ENCODE results near the gene CDH20.
A peak's percentile ranks its signal among the peaks of the same experiment; 100 is the strongest.

CDH20 gene

GRCh38 chr18:61572084-61572655 is 238.9 kb downstream of the CDH20 start:
- no peak overlapping the region for H3K27ac Mint-ChIP-seq
- peaks cover 8 to 17% of the 10 kb centered on the region in 2 donors for H3K9me3 Mint-ChIP-seq
- H3K36me3 Mint-ChIP-seq = no peaks in the 10 kb centered on the region
- ATAC-seq (replicated peaks) (no peak), DNase-seq (no peak)
- peaks cover 25 to 31% of the 10 kb centered on the region in 2 donors for H3K27me3 Mint-ChIP-seq
- no peaks in the 10 kb centered on the region for H3K4me1 Mint-ChIP-seq
- no peak overlapping the region for H3K4me3 Mint-ChIP-seq

- H3K36me3 Mint-ChIP-seq = no peaks in the 10 kb centered on the region
- no peaks in the 10 kb centered on the region for H3K4me1 Mint-ChIP-seq
- DNase-seq = no peak
- peaks cover 8 to 17% of the 10 kb centered on the region in 2 donors for H3K9me3 Mint-ChIP-seq
- H3K27me3 Mint-ChIP-seq = peaks cover 31 to 36% of the 10 kb centered on the region in 2 donors
- H3K27ac Mint-ChIP-seq = no peak overlapping the region
- no peak for ATAC-seq (replicated peaks)
- H3K4me3 Mint-ChIP-seq = no peak overlapping the region
Measured at GRCh38 chr18:61572871-61573270, 239.6 kb downstream of the CDH20 start.

GRCh38 chr18:61574665-61575064 is 241.4 kb downstream of the CDH20 start:
- Mint-ChIP-seq H3K36me3 (no peaks in the 10 kb centered on the region), H3K4me3 (no peak overlapping the region), H3K27me3 (peaks cover 20 to 26% of the 10 kb centered on the region in 2 donors), H3K27ac (no peak overlapping the region), H3K4me1 (no peaks in the 10 kb centered on the region), H3K9me3 (peaks cover 5 to 10% of the 10 kb centered on the region in 2 donors)
- no peak for ATAC-seq (replicated peaks)
- DNase-seq = no peak

DNA sequence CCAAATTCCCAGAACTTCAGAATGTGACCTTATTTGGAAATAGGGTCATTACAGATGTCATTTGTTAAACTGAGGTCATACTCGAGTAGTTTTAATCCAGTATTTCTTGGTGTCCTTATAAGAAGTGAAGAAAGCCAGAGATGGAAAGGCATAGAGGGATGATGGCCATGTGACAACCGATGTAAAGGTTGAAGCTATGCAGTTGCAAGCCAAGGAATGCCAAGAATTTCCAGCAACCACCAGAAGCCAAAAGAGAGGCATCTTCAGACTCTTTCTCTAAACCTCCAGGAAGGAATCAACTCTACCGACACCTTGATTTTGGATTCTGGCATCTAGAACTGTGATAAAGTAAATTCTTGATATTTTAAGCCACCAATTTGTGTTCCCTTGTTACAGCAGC is 242.2 kb downstream of the CDH20 start:
- no peak for DNase-seq
- Mint-ChIP-seq H3K9me3 (peaks cover 5 to 10% of the 10 kb centered on the region in 2 donors), H3K4me3 (no peak overlapping the region), H3K27ac (no peak overlapping the region), H3K36me3 (no peaks in the 10 kb centered on the region), H3K4me1 (no peaks in the 10 kb centered on the region), H3K27me3 (peaks cover 21 to 31% of the 10 kb centered on the region in 2 donors)
- ATAC-seq (replicated peaks) = no peak

DNA sequence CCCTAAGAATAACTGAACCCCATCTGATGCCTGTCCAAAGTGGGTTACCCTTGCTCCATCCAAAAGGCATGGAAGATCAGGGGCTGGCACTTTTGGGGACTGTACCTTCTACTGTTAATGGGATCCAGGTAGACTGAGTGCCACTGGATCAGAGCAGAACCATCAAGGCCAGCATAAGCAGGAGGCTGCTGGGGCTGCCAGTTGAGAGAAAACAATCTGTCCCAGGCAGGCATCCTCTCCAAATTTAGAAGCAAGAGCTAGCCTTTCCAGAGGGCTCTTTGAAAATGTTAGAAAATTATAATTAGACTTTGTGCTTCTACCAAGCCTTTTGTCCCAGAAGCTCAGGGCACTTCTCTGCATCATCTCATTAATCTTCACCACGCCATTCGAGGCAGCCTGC is 245.6 kb downstream of the CDH20 start:
- Mint-ChIP-seq H3K4me3 (no peak overlapping the region), H3K36me3 (no peaks in the 10 kb centered on the region), H3K27me3 (peaks cover 39 to 49% of the 10 kb centered on the region in 2 donors), H3K4me1 (peaks cover 8 to 9% of the 10 kb centered on the region in 2 donors), H3K9me3 (no peaks in the 10 kb centered on the region), H3K27ac (no peak overlapping the region)
- ATAC-seq (replicated peaks) (no peak), DNase-seq (no peak)

- Mint-ChIP-seq H3K36me3 (no peaks in the 10 kb centered on the region), H3K27me3 (peaks cover 35 to 42% of the 10 kb centered on the region in 2 donors), H3K9me3 (no peaks in the 10 kb centered on the region), H3K27ac (no peak overlapping the region), H3K4me1 (peaks cover 8 to 9% of the 10 kb centered on the region in 2 donors), H3K4me3 (no peak overlapping the region)
- DNase-seq (no peak), ATAC-seq (replicated peaks) (no peak)
Measured at GRCh38 chr18:61579581-61579980, 246.4 kb downstream of the CDH20 start.

DNA sequence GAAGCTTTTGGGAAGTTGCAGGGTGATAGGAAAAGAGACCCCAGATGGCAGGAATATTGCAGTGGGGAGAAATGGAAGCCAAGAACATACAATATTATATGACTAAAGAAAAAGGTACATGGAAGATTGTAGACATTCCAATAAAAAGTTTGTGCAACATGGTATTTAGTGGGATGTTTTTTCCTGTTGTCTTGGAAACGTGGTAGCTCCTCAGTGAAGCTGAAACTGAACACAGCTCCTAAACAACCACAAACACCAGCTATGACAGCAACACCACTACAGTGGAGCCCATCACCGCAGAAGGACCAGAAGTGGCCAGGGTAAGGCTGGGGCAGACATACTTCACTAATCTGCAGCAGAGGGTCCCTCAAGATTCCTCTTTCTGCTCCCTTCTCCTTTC is 246.8 kb downstream of the CDH20 start:
- H3K4me1 Mint-ChIP-seq = peaks cover 8 to 9% of the 10 kb centered on the region in 2 donors
- ATAC-seq (replicated peaks) = no peak

DNA sequence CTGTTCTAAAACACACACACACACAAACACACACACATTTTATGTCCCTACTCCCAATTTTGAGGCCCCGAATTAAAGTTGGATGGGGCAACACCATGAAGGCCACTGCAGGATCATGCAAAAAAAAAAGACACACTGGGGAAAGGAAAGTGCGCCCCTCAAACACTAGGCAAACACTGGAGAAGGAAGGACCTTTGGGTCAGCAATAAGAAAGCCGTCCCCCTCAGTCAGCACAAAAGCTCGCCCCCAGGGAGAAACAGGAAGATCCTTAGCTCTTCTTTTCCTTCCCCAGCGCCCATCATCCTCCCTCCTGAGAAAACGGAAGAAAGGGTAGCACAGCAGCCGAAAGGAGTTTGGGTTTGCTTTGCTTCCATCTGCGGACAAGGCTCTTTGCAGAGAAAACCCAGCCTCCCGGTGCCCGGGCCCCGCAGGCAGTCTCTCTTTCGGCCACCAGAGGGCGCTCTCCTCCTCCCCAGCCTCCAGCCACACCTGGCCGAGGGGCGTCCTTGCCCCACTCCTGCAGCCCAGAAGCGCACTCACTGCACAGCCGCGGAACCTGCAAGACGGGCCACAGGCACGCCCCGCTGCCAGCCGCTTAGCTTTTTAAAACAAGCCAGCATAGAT is 248.5 kb downstream of the CDH20 start:
- ATAC-seq (replicated peaks) (peak; percentile 88 to 94), DNase-seq (peak; percentile 42)
- Mint-ChIP-seq H3K9me3 (no peaks in the 10 kb centered on the region), H3K4me1 (peaks cover 8 to 9% of the 10 kb centered on the region in 2 donors), H3K4me3 (peak overlapping the region in 1 of 2 donors; percentile 22), H3K27ac (no peak overlapping the region), H3K27me3 (peaks cover 27 to 42% of the 10 kb centered on the region in 2 donors), H3K36me3 (no peaks in the 10 kb centered on the region)

More for the DNA sequence above, 246.8 kb downstream of the CDH20 start:
- no peak overlapping the region for H3K4me3 Mint-ChIP-seq
- no peak overlapping the region for H3K27ac Mint-ChIP-seq
- H3K36me3 Mint-ChIP-seq = no peaks in the 10 kb centered on the region
- no peaks in the 10 kb centered on the region for H3K9me3 Mint-ChIP-seq
- no peak for DNase-seq
- H3K27me3 Mint-ChIP-seq = peaks cover 35 to 42% of the 10 kb centered on the region in 2 donors

GRCh38 chr18:61582202-61582710 is 249.0 kb downstream of the CDH20 start:
- DNase-seq = no peak

DNA sequence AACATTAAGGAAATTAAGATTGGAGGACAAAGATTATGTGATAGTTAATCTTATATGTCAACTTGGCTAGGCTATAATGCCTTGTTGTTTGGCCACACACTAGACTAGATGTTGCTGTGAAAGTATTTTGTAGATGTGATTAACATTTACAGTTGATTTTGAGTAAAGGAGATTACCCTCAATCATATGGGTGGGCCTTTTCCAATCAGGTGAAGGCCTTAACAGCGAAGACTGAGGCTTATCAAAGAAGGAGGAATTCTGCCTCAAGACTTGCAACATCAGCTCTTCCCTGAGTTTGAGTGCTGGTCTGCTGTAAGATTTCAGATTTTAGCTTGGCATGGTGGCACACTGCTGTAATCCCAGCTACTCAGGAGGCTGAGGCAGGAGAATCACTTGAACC is 250.3 kb downstream of the CDH20 start:
- H3K9me3 Mint-ChIP-seq = no peaks in the 10 kb centered on the region

More at GRCh38 chr18:61582202-61582710, 249.0 kb downstream of the CDH20 start:
- Mint-ChIP-seq H3K9me3 (no peaks in the 10 kb centered on the region), H3K4me3 (no peak overlapping the region), H3K4me1 (peaks cover 8 to 9% of the 10 kb centered on the region in 2 donors), H3K27me3 (peaks cover 27 to 37% of the 10 kb centered on the region in 2 donors), H3K27ac (no peak overlapping the region), H3K36me3 (no peaks in the 10 kb centered on the region)
- peak in 1 of 2 donors; percentile 5 for ATAC-seq (replicated peaks)

GRCh38 chr18:61587865-61588264 is 254.6 kb downstream of the CDH20 start:
- H3K9me3 Mint-ChIP-seq = no peaks in the 10 kb centered on the region
- DNase-seq = no peak
- no peaks in the 10 kb centered on the region for H3K4me1 Mint-ChIP-seq

More for the DNA sequence above, 250.3 kb downstream of the CDH20 start:
- H3K27ac Mint-ChIP-seq = no peak overlapping the region
- ATAC-seq (replicated peaks) (no peak), DNase-seq (no peak)
- H3K4me1 Mint-ChIP-seq = peaks cover 8 to 9% of the 10 kb centered on the region in 2 donors
- no peak overlapping the region for H3K4me3 Mint-ChIP-seq
- H3K36me3 Mint-ChIP-seq = no peaks in the 10 kb centered on the region
- peaks cover 21 to 32% of the 10 kb centered on the region in 2 donors for H3K27me3 Mint-ChIP-seq

DNA sequence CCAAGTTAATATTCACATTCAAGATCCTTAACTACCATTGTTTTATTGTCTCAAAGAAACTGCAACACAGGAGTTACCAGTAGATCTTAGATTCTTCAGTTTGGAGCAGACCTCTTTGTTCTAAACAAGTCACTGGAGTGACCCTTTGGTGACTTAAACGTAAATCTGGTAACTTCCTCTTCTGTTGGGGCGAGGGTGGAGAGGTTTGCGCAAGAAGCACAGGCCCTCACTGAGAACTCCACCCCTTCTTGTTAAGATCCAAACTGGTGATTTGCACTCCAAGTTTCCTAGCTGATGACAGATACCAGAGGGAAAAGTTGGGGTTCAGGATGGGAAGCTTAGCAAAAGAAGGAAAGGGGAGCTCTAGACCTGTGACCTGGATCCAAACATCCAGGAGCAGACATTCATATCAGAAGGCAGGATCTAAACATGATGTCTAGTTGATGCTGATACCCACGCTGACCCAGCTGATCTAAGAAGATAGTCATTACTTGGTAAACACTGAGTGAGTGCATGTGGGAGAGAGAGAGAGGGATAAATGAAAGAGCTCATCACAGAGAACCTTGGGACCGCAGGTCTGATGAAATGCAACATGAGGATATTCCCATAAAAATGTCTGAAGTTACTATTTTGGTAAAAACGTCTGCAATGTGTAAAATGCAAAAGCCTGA is 256.0 kb downstream of the CDH20 start:
- H3K4me1 Mint-ChIP-seq = no peaks in the 10 kb centered on the region
- no peaks in the 10 kb centered on the region for H3K9me3 Mint-ChIP-seq
- no peak overlapping the region for H3K27ac Mint-ChIP-seq
- DNase-seq = no peak
- H3K27me3 Mint-ChIP-seq = no peaks in the 10 kb centered on the region
- no peaks in the 10 kb centered on the region for H3K36me3 Mint-ChIP-seq
- no peak overlapping the region for H3K4me3 Mint-ChIP-seq
- ATAC-seq (replicated peaks) = no peak

More at GRCh38 chr18:61587865-61588264, 254.6 kb downstream of the CDH20 start:
- no peak overlapping the region for H3K27ac Mint-ChIP-seq
- H3K27me3 Mint-ChIP-seq = peaks cover 0 to 8% of the 10 kb centered on the region in 2 donors
- no peak for ATAC-seq (replicated peaks)
- no peak overlapping the region for H3K4me3 Mint-ChIP-seq
- no peaks in the 10 kb centered on the region for H3K36me3 Mint-ChIP-seq

DNA sequence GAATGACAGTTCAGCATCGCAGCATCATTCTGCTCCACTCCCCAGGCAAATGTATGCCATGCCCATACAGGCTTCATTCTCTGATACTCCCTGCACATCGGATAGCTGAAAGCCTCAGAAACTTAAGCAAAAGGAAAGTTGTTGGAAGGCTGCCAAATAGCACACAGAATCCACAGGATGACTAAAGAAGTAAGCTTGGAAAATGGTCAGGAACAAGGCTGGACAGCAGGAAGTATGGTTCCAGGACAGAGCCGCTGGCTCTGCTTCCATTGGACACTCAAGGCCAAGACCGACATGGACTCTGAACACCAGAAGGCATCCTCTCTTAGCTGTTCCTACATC is 256.5 kb downstream of the CDH20 start:
- Mint-ChIP-seq H3K4me1 (no peaks in the 10 kb centered on the region), H3K9me3 (no peaks in the 10 kb centered on the region), H3K27ac (no peak overlapping the region), H3K36me3 (no peaks in the 10 kb centered on the region), H3K4me3 (no peak overlapping the region), H3K27me3 (no peaks in the 10 kb centered on the region)
- ATAC-seq (replicated peaks) (no peak), DNase-seq (no peak)

- Mint-ChIP-seq H3K4me1 (no peaks in the 10 kb centered on the region), H3K4me3 (no peak overlapping the region), H3K9me3 (no peaks in the 10 kb centered on the region), H3K27me3 (no peaks in the 10 kb centered on the region), H3K27ac (no peak overlapping the region), H3K36me3 (no peaks in the 10 kb centered on the region)
- ATAC-seq (replicated peaks) (no peak), DNase-seq (no peak)
Measured at GRCh38 chr18:61591253-61591652, 258.0 kb downstream of the CDH20 start.
